Measurements from ENCODE around the gene CPNE7.
"Not testable (repeated sequence)": the region's sequence is repeated elsewhere in the genome, so short reads cannot be mapped to it uniquely, and the experiment has no call there.

The CPNE7 gene

DNA sequence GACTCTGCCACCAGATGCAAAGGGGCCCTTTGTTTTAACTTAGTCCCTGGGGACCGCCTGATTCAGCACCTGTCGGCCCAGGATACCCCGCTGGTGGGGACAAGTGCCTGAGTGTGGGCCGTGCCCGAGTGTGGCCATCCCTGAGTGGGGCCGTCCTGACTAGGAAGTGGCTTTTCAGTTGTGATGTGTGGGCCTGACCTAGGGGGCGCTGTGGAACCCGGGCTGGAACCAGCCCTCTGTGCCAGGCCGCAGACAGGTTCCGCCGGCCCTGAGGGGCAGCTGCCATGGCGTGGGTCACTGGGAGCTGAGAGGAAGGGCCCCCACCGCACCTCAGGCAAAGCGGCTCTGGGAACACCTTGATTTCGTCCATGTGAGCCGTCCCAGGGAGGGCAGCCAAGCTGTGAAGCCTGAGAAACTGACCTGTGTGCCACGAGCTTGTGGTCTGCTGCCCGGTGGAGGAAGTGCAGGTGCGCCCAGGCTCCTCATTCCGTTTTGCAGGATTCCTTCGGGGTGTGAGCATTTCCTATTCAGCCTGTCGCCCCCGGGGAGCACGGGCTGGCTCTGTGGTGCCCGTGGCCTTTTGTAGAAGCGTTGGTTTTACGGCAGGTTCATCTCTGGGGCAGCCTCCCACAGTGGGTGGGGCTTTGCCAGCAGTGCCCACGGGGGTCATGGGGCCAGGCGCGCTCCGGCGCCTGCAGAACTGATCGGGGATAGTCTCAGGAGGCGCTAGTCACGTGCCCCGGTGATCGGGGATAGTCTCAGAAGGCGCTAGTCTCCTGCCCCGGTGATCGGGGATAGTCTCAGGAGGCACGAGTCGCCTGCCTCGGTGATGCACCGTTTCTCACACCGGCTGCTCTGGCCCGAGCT, 9.8 kb upstream of the CPNE7 start:
- Mint-ChIP-seq H3K4me3 (peak overlapping the region; percentile 38), H3K27ac (peak overlapping the region; percentile 93)

DNA sequence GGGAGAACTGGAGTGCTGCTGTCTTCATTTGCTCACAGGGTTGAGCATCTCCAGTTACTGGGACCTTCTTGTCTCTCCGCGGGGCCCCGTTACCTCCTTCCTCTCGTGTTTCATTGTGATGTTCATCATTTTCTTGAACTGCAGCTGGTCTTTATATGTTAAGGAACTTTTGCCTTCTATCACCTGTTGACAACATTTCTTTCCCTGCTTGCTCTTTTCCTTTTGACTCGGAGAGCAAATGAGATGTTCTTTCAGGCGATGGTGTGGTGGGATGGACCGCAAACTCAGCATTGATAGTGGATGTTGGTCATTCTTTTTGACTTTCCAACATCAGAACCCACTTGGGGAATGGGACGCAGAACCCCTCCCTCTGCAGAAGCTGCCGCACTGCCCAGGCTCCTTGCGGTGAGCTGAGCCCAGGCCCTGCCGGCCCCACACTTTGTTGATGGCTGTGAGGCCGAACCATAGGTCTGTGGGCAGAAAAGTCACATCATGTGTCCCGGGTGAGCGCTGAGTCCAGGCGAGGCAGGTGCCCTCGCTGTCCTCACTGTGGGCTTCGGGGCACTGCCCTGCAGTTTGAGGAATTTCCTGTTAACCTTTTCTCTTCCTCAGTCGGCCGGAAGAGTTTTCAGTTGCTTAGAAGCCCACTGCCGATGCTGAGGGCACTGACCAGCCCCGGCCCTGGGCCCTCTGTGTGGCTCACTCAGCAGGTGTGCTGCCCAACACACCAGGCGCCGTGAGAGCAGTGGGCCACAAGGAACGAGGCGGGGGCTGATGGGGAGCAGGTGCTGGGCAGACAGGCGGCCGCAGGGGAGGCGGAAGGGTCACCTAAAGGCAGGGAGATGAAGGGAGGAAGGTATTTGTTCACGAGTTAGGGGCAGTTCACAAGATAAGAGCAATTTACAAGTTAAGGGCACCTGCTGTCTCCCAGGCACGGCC, 7.6 kb upstream of the CPNE7 start:
- TF ChIP-seq, protein P1, sequence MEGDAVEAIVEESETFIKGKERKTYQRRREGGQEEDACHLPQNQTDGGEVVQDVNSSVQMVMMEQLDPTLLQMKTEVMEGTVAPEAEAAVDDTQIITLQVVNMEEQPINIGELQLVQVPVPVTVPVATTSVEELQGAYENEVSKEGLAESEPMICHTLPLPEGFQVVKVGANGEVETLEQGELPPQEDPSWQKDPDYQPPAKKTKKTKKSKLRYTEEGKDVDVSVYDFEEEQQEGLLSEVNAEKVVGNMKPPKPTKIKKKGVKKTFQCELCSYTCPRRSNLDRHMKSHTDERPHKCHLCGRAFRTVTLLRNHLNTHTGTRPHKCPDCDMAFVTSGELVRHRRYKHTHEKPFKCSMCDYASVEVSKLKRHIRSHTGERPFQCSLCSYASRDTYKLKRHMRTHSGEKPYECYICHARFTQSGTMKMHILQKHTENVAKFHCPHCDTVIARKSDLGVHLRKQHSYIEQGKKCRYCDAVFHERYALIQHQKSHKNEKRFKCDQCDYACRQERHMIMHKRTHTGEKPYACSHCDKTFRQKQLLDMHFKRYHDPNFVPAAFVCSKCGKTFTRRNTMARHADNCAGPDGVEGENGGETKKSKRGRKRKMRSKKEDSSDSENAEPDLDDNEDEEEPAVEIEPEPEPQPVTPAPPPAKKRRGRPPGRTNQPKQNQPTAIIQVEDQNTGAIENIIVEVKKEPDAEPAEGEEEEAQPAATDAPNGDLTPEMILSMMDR (IDR thresholded peaks at IDR 0.05), result no peak
- Mint-ChIP-seq H3K4me1 (peaks cover 50% of the 10 kb centered on the region), H3K27ac (no peak overlapping the region), H3K4me3 (no peak overlapping the region), H3K9me3 (no peaks in the 10 kb centered on the region), H3K36me3 (ENCODE audit: low read depth) (peaks cover 8% of the 10 kb centered on the region), H3K27me3 (ENCODE audit: low read depth, poor library complexity) (peaks cover 10% of the 10 kb centered on the region)
- no peak for DNase-seq

More for the DNA sequence above, 9.8 kb upstream of the CPNE7 start:
- TF ChIP-seq, protein P1 (IDR thresholded peaks at IDR 0.05), result peak; percentile 43
- Mint-ChIP-seq H3K36me3 (ENCODE audit: low read depth) (peaks cover 24% of the 10 kb centered on the region), H3K4me1 (peaks cover 52% of the 10 kb centered on the region), H3K27me3 (ENCODE audit: low read depth, poor library complexity) (peaks cover 8% of the 10 kb centered on the region), H3K9me3 (no peaks in the 10 kb centered on the region)
- DNase-seq, result peak; percentile 56

DNA sequence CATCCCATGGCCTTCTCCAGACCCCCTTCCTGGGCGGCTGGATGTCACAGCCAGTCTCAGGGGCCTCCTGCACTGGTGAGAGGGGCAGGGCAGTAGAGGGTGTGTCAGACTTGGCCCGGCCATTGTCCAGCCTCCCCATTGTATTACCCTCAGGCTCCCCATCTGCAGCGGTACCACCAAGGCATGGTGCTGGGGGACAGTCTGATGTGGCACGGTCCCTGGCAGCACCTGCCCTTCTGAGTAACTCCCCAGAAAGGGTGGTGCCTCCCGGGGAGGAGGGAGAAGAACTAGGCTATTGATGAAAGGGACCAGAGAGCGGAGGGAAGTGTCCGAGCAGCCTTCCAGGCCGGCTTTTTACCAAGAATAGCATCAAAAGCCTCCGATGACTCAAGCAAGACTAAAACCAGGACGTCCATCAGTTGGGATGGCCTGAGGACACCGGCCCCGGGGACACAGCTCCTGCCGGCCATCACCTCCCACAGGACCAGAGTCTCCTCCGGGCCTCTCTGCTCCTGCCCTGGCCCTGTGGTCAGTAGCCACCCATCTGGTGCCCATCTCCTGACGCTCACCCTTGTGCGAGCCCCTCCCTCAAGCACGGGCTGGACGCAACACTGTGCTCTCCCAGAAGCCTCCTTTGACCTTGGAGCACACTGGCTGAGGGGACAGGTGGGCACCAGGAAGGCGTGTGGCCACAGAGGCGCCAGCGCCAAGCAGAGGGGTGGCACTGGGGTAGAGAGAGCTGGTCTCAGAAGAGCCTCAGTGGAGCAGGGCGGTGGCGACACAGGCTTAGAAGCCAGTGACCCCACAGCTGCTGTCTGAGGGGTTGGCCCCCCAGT, 5.8 kb upstream of the CPNE7 start:
- DNase-seq, result no peak
- Mint-ChIP-seq H3K9me3 (no peaks in the 10 kb centered on the region), H3K27me3 (ENCODE audit: low read depth, poor library complexity) (peaks cover 27% of the 10 kb centered on the region), H3K36me3 (ENCODE audit: low read depth) (peaks cover 3% of the 10 kb centered on the region), H3K4me3 (no peak overlapping the region), H3K4me1 (peaks cover 49% of the 10 kb centered on the region), H3K27ac (no peak overlapping the region)
- TF ChIP-seq, protein P1 (IDR thresholded peaks at IDR 0.05), result no peak

DNA sequence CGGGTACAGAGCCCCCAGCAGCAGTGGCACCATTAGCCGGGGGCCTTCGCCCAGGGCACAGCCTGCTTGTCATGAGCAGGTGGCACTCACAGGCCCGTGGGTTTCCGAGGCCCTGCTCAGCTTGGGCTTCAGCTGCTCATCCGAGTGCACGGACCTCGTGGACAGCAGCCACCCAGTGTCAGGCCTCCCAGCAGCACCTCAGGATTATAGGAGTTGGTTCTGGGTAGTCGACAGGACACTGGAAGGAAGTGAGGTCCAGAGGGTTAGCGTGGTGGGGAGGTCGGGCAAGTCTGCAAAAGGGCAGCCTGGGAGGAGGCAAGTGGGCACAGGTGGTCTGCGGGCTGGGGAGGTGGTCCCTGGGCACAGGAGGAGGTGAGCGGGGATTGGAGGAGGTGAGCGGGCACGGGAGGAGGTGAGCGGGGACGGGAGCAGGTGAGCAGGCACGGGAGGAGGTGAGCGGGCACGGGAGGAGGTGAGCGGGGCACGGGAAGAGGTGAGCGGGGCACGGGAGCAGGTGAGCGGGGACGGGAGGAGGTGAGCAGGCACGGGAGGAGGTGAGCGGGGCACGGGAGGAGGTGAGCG, 5.1 kb upstream of the CPNE7 start:
- no peaks in the 10 kb centered on the region for H3K36me3 Mint-ChIP-seq (ENCODE audit: low read depth)
- no peaks in the 10 kb centered on the region for H3K9me3 Mint-ChIP-seq
- no peak overlapping the region for H3K27ac Mint-ChIP-seq

DNA sequence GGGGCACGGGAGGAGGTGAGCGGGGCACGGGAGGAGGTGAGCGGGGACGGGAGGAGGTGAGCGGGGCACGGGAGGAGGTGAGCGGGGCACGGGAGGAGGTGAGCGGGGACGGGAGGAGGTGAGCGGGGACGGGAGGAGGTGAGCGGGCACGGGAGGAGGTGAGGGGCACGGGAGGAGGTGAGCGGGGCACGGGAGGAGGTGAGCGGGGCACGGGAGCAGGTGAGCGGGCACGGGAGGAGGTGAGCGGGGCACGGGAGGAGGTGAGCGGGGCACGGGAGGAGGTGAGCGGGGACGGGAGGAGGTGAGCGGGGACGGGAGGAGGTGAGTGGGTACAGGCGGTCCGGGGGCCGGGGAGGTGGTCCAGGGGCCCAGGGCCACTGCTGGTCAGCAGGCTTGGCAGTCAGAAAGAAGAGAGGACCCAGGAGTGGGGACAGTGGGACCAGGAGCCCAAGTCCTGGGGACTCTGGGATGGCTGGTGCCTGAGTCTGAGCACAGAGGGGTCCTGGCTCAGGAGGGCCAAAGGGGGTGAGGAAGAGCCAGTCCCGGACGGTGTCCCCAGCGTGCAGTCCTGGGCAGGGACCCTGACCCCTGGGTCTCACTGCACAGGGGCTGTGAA, 4.5 kb upstream of the CPNE7 start:
- H3K36me3 Mint-ChIP-seq (ENCODE audit: low read depth); H3K4me3 Mint-ChIP-seq; DNase-seq; H3K27ac Mint-ChIP-seq; H3K9me3 Mint-ChIP-seq: not testable (repeated sequence)
- Mint-ChIP-seq H3K4me1 (peaks cover 35% of the 10 kb centered on the region), H3K27me3 (ENCODE audit: low read depth, poor library complexity) (peaks cover 37% of the 10 kb centered on the region)

More for the DNA sequence above, 5.1 kb upstream of the CPNE7 start:
- peaks cover 34% of the 10 kb centered on the region for H3K27me3 Mint-ChIP-seq (ENCODE audit: low read depth, poor library complexity)
- H3K4me1 Mint-ChIP-seq, result peaks cover 42% of the 10 kb centered on the region
- TF ChIP-seq, protein P1 (IDR thresholded peaks at IDR 0.05), result no peak
- no peak for DNase-seq
- no peak overlapping the region for H3K4me3 Mint-ChIP-seq
